LHCN-M2 (cell line): ENCODE results near the gene IDNK. TPM values are rescaled to one million over a fixed set of nuclear protein-coding genes. Genes with fewer than 3 reads are reported as not detected.

Experiments
- DNase-seq: peaks from one replicate; pipeline ENCODE4 v3.0.0-alpha.2; 2012; ENCODE audit warnings: low read depth
- total RNA-seq: library from RNA; depleted of rRNA; stranded (reverse); fragments of >200 nt; gene quantifications from 2 replicates; pipeline ENCODE4 v1.2.3, GENCODE V29; 2014

IDNK gene
- total RNA-seq, 1 experiment from 2014 or later = 5.5 TPM

DNA sequence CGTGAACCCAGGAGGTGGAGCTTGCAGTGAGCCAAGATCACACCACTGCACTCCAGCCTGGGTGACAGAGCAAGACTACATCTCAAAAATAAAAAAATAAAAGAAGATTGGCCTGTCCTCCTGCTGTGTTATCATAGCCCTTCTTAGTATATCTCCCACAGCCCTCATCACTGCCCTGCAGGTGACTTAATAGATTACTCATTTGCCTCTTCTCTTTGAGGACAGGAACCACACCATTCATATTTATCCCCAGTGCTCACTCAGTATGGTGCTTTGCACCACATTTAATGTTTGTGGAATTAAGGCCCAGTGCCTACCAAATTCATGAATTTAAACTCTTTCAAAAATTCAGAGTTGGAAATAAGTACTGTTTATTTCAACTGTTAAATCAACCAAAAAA, 10.3 kb downstream of the IDNK start:
- no peak for DNase-seq

DNA sequence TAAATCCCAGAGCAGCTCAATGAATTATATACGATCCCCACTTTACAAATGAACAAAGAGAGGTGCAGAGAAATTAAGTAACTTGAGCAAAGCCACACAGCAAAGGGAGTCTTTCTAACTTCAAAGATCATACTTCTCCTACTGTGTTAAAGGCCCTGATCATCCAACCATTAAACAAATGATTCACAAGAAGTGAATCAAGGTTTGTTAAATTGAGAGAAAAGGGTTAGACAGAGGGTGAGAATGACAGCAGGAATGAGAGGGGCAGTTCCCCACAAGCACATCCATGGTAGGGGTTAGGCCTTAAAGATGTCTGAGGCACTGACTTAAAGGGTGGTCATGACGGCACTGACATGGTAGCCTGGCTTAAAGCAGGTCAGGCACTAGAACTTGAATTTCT, 10.7 kb downstream of the IDNK start:
- DNase-seq = no peak

GRCh38 chr9:83636813-83637212, 13.9 kb downstream of the IDNK start:
- no peak for DNase-seq

DNA sequence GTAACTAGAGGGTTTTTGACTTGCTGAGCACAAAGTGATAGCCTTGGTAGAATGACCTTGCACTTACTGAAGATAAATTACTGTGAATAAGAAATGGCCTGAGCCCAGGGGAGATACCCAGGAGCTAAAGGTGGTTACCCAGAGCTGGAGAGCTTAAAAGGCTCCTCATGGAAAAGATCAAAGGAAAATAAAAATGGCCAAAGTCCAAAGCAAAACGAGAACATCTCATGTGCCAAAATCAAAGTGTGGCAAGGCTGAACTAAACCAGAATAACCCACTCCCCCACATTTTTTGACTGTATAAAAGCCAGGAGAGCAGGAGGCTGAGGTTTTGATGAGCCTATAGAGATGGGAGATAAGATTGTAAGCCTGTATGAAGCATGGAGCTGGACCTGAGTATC, 14.4 kb downstream of the IDNK start:
- DNase-seq = no peak

- DNase-seq = no peak
Measured at GRCh38 chr9:83639266-83639665, 16.3 kb downstream of the IDNK start.

GRCh38 chr9:83642793-83643192, 19.9 kb downstream of the IDNK start:
- no peak for DNase-seq

- no peak for DNase-seq
Measured at GRCh38 chr9:83646500-83647239, 23.7 kb downstream of the IDNK start.

GRCh38 chr9:83649080-83649479, 26.1 kb downstream of the IDNK start:
- DNase-seq = peak; percentile 26

- no peak for DNase-seq
Measured at GRCh38 chr9:83649515-83649914, 26.6 kb downstream of the IDNK start.

- no peak for DNase-seq
Measured at GRCh38 chr9:83651558-83651957, 28.6 kb downstream of the IDNK start.

GRCh38 chr9:83652433-83652832, 29.5 kb downstream of the IDNK start:
- no peak for DNase-seq

- DNase-seq = no peak
Measured at GRCh38 chr9:83655433-83655832, 32.5 kb downstream of the IDNK start.

GRCh38 chr9:83656032-83656680, 33.2 kb downstream of the IDNK start:
- DNase-seq = no peak

DNA sequence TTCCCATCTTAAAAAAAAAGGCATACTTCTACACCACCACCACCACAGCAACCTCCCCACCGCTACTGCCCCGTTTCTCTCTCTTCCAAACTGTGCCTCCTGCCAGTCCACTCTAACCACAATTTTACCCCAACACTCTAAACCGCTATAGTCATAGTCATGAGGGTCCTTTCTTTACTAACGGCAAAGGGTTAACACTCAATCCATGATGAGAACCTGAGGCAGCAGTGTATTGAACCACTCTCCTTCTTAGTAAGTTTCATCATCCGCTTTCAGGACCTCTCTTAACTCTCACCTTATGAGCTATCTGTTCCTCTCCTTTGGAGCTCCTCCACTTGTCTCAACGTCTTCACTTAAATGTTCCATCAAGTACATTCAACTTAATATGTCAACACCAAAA, 34.0 kb downstream of the IDNK start:
- no peak for DNase-seq

DNA sequence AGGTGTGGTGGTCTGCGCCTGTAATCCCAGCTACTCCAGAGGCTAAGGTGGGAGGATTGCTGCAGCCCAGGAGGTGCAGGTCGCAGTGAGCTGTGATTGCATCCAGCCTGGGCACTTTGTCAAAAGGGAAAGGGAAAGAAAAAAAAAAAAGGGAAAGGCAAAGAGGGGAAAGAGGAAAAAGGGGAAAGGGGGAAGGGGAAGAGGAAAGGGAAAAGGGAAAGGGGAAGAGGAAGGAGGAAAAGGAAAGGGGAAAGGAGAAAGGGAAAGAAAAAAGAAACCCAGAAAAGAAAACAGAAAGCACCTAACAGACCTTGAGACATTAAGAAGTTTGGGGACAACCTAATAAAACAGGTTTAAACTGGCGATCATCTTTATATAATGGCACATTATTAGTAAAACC, 40.0 kb downstream of the IDNK start:
- DNase-seq = no peak

GRCh38 chr9:83665580-83666200, 42.7 kb downstream of the IDNK start:
- no peak for DNase-seq

DNA sequence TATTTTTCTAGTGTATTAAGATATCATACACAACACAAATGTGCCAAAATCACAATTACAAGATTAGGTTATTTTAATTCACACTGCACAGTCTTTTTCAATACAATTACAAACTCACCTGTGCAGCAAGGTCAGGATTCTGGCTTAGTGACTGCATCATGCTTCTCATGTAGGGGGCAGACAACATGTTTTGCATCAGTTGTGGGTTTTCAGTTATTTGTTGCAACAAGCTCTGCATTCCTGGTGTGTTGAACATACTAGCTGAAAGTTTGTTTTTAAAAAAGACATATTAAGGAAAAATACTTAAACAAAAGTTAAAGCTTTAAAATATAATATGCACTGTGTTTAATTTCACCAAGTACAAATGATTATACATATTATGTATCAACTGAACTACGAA, 46.1 kb downstream of the IDNK start:
- DNase-seq = no peak

DNA sequence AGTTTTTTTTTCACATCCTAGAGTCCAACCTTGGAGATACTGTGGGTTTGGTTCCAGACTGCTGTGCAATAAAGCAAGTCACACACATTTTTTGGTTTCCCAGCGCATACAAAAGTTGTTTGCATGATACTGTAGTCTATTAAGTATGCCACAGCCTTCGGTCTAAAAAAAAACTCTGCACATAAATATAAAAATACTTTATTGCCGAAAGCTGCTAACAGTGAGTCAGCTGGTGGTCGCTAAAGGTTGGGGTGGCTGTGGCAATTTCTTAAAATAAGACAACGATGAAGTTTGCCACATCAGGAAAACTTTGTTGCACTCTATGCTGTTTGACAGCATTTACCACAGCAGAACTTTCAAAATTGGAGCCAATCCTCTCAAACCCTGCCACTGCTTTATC, 47.4 kb downstream of the IDNK start:
- no peak for DNase-seq

DNA sequence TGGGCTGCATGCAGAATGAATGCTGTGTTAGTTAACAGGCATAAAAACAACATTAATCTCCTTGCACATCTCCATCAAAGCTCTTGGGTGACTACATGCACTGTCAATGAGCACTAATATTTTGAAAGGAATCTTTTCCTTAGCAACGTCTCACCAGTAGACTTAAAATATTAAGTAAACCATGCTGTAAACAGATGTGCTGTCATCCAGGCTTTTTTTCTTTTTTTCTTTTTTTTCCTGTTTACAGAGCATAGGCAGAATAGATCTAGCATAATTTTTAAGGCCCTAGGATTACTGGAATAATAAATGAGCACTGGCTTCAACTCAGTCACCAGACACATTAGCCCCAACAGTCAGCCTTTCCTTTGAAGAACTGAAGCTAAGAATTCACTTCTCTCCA, 48.5 kb downstream of the IDNK start:
- no peak for DNase-seq

DNA sequence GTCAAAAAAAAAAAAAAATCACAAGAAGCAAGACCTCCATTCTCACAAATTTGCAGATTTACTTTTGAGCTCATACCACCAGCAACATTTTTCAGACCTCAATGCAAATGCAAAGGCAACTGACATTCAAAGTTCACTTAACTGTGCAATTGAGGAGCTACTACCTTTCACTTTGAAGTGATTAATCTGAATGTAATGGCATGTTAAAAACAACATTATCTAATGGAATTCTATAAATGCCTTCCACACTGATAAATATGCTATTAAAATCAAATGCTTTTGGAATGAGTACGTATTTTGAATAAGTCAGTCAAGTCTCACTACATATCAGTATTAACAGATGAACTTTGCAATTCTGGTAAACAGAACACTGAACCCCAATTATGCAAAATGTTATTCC, 52.5 kb downstream of the IDNK start:
- no peak for DNase-seq

DNA sequence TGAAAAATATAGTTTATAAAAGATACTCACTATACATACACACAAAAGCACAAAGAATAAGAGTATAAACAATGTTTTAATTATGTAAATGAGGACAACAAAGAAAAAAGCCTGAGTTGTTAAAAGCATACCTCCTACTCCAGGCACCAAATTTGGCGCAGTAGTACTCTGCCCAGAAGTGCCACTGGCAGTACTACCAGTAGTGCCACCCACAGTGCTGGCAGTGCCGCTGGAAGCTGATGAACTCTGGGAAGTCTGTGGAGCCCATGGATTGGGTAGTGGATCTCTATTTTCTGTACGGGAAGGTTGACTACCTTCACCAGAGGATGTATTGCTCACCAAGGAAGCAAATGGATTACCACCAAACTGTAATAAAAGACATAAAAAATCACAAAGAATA, 54.7 kb downstream of the IDNK start:
- DNase-seq = no peak

- DNase-seq = no peak
Measured at GRCh38 chr9:83680233-83680632, 57.3 kb downstream of the IDNK start.

- no peak for DNase-seq
Measured at GRCh38 chr9:83681490-83681889, 58.5 kb downstream of the IDNK start.
